Peyer's patch (tissue), 4 donors: Measurements from ENCODE around the gene DOLPP1.

ENCODE experiments used
- CTCF ChIP-seq, 6 experiments: fragments of 450-650 bp in 4 of 6; fragments of 200-600 bp in 2 of 6; sonication (generic) in 1 of 6; IDR thresholded peaks; one replicate each; pipeline ENCODE4 v1.5.1; 2017 to 2019; ENCODE audit warnings: antibody characterized with exemption in 6 of 6, mild to moderate bottlenecking in 3 of 6, moderate library complexity in 1 of 6
- POLR2A ChIP-seq, 2 donors: fragments of 450-650 bp; IDR thresholded peaks; one replicate each; pipeline ENCODE4 v1.5.1; 2017; ENCODE audit warnings: antibody characterized with exemption in 2 of 2, mild to moderate bottlenecking in 2 of 2, moderate library complexity in 2 of 2

GRCh38 chr9:129095908-129096307 is 15.0 kb downstream of the DOLPP1 start:
- TF ChIP-seq POLR2A (IDR thresholded peaks at IDR 0.05) (no peak), CTCF (IDR thresholded peaks at IDR 0.05) (no peak)
